ENCODE results near the gene CIROP.

The CIROP gene

DNA sequence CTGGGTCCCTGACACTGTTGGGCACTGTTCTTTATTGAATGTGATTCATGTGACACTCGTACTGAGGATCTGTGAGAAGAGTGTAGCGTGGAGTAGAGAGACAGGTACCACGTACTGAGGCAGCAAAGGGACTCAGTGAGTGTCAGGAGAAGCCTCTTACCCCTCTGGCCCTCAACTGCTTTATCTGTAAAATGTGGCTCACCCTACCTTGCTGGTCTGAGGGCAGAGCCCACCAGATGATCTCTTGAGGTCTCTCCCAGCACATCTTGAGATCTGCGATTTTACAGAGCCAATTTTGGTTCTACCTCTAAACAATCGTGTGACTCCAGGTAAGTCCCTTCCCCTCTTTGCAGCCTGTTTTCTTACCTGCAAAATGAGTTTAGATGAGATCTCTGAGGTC lies 11.1 kb upstream of the CIROP start:
- TF ChIP-seq, protein P1, sequence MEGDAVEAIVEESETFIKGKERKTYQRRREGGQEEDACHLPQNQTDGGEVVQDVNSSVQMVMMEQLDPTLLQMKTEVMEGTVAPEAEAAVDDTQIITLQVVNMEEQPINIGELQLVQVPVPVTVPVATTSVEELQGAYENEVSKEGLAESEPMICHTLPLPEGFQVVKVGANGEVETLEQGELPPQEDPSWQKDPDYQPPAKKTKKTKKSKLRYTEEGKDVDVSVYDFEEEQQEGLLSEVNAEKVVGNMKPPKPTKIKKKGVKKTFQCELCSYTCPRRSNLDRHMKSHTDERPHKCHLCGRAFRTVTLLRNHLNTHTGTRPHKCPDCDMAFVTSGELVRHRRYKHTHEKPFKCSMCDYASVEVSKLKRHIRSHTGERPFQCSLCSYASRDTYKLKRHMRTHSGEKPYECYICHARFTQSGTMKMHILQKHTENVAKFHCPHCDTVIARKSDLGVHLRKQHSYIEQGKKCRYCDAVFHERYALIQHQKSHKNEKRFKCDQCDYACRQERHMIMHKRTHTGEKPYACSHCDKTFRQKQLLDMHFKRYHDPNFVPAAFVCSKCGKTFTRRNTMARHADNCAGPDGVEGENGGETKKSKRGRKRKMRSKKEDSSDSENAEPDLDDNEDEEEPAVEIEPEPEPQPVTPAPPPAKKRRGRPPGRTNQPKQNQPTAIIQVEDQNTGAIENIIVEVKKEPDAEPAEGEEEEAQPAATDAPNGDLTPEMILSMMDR (IDR thresholded peaks at IDR 0.05): no peak

DNA sequence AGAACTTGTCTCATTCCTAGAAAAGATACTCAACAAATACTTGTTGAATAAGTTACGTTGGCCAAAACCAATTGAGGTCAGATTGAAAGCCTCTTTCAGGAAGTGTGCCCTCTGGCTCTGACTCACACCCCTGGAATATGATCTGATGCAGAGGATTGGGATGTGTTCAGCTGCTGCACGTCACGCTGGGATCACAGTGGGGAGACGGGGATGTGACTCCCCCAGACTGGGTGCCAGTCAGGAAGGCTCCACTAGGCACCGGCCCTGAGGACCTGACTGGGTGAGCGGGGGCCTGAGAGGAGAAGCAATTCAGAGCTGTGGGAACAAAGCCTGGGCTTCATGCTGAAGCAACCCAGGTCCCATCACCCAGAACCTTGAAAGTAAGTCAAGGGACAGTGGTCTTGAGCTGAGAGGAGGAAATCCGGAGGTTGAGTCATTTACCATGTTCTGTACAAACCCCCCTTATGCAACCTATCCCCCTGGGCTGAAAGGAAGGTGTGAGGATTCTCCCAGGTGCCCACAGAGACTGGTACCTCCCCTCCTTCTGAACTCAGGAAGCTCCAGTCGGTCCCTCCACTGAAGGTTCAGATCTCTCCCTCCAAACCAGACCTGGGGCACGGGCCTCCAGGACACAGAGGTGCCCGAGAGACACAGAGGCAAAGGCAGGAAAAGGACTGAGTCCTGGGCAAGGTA lies 10.4 kb upstream of the CIROP start:
- TF ChIP-seq, protein P1 (IDR thresholded peaks at IDR 0.05): no peak

DNA sequence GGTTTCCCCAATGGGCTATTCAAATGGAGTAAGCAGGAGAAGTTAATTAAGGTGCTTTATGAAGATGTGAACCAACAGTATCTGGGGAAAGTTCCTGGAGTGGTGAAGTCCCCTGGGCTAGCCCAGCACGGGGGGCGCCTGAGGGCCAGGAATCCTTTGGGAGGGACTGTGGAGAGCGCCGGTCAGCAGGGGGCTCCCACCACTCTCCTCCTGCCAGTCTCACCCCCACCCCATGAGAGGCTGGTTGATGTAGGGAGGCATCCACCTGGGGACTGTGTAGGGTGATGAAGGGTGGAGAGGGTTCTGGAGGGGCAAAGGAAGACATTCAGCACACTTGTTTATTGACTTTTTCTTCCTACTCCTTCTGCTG lies 9.9 kb upstream of the CIROP start:
- TF ChIP-seq, protein P1 (IDR thresholded peaks at IDR 0.05): no peak

DNA sequence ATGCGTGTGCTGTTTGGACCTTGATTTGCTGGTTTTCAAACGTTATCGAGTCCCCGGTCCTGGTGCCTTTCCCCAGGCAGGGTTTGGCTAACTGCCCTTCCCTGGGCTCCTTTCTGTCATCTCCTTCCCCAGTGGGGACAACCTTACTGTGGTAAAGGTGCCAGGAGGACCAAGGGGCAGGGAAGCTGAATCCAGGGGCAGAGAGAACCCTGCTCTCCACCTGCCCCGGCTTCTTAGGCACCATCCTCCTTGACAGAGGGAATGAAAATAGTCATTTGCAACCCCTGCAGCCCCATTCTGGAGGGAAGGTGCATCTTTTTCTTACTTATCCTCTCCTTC lies 9.3 kb upstream of the CIROP start:
- TF ChIP-seq, protein P1 (IDR thresholded peaks at IDR 0.05): no peak

DNA sequence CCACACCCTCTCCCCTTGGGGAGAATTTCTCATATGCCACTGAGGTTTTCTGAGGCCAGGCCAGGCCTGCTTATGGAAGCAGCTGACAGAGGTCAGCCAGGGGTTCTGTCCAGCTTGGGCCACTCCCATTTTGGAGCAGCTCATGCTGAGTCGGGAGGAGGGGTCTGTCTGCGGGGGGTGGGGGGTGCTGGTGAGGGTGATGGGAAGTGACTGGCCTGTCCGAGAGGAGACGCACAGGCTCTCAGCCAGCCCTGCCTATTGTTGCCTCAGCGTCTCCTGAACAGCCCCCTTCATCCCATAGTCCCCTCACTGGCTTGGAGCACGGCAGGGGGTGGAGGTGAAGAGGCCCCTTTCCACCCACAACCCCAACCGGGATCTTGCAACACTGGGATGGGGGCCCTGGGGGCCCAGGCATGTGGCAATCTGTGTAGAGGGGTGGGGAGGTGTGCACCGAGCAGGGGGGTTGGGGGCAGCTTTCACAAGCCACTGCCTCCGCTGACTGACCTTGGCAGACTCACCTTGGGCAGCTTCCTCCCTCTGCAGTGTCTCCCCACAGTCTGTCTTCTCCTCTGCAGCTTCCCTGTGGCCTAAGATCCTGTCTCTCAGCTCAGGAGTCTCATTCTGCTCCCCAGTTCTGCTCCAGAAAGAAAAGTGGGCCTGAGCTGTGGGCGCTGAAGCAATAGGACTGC lies 8.8 kb upstream of the CIROP start:
- TF ChIP-seq, protein P1 (IDR thresholded peaks at IDR 0.05): no peak

DNA sequence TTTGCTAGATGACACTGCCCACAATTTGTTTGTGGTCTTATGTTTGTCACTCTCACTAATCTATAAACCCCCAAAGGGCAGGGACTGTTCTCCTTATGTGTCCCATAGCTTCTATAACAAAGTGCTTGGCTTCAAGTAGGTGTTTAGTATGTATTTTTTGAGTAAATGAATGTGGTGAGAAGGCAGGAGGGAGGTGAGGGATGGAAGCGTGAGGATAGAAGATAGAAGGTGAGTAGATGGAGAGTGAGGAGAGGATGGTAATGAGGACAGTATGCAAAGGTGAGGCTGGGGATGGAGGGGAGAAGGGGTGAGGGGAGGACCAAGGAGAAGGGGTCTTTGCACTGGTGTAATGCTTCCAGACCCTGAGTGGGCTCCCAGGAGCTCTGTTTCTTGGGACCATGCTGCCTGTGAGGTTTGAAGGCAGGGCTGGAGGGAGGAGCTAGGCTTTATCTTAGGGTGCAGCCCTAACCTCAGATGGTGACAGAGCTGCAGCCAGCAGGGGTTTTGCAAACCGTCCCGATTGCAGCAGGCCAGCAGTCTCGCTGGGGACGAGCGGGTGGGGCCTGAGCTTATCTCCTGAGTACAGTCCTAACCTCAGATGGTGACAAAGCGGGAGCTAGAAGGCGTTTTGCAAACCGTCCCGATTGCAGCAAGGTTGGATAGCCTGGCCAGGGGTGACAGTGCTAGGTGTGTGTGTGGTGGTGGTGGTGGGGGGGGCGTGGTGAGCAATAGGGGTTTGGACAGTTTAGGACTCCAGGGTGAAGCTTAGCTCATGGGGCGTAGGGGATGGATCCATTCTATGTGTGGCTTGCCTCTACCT lies 7.8 kb upstream of the CIROP start:
- TF ChIP-seq, protein P1 (IDR thresholded peaks at IDR 0.05): no peak

DNA sequence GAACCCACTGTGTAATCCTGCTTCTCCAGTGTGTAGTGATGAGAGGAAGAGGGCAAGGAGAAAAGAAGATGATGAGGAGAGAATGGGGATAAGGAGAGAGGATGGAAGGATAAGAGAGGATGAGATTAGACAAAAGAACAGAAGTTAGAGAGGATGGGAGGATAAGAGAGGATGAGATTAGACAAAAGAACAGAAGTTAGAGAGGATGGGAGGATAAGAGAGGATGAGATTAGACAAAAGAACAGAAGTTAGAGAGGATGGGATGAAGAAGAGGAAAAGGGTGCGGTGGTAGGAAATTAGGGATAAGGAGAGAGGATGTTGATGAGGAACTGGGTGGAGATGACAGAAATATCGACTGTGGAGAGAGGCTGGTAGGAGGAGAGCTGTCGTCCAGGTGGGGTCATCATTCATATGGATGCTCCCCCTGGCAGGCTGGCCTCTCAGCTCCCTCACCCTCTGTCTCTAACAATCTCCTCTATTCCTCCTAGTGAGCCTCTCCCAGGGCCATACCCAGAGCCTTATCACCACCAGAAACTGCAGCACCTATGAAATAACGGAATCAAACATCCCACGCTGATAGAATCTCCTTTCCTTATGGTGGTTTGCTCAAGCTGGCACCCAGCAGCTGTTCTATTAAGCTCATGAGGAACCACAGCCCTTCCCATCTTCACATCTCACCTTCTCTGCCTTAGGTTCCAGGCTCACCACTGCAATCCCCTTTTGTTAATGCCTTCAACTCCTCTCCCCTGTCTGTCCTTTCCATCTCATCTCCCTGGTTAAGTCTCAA lies 6.0 kb upstream of the CIROP start:
- TF ChIP-seq, protein P1 (IDR thresholded peaks at IDR 0.05): no peak
